Measurements from ENCODE around the gene OR1D5. TPM values are rescaled to one million over a fixed set of nuclear protein-coding genes. Genes with fewer than 3 reads are reported as not detected.
"Not testable (repeated sequence)": the region's sequence is repeated elsewhere in the genome, so short reads cannot be mapped to it uniquely, and the experiment has no call there.

The OR1D5 gene
- total RNA-seq, 1 donor from 2014 or later: not detected

GRCh38 chr17:3033741-3034577 is 29.4 kb downstream of the OR1D5 start:
- no peak for DNase-seq (ENCODE audit: low spot score)
- intact Hi-C loops (cut with DNase I): no loop called here

- intact Hi-C loops (cut with DNase I): no loop called here
- DNase-seq (ENCODE audit: low spot score): no peak
These were observed 30.2 kb downstream of the OR1D5 start for GRCh38 chr17:3033248-3033640.

DNA sequence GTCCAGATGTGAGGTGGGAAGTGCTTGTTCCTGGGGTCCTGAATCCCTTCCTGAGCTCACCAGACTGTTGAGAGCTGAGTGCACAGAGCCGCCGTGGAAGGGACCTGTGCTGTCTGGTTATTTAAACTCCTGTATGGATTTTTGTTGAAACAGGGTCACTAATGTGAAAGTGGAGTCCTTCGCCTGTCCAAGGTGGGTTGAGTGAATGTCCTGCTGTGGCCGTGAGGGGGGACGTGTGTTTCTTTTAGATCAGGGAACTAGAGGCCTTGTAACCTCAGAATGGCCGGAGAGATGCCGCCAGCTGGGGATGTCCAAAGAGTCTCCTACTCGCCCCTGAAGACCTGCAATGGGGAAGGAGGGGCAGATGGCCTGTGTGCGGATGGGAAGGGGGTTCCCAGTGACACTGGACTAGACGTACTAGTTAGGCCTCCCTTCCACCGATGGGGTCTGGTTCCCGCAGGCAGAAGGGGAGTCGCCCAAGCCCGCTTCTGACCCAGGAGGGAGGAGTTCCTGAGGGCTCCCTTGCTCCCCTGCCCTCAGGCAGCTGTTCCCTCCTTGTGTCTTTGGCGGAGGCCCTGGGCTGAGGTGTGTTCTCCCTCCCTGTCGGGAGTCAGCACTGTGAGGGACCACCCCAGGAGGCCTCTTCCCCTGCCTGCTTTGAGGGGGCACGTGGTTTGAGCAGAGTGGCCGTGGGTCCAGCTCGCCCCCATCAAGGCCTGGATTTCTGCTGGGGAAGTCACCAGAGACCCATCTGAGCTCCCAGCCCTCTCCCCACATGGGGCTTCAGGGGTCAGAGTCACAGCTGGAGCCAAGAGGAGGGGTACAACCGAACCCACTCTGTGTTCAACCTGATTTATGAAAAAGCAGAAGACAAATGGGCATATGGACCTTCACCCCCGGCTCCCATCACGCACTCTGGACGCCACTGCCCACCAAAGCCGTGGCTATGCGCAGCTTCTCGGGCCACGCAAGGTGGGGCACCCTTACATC is 30.9 kb downstream of the OR1D5 start:
- intact Hi-C loops (cut with DNase I): no loop called here

GRCh38 chr17:3030852-3031470 is 32.4 kb downstream of the OR1D5 start:
- intact Hi-C loops (cut with DNase I); DNase-seq (ENCODE audit: low spot score): not testable (repeated sequence)

More for the DNA sequence above, 30.9 kb downstream of the OR1D5 start:
- DNase-seq (ENCODE audit: low spot score): no peak

DNA sequence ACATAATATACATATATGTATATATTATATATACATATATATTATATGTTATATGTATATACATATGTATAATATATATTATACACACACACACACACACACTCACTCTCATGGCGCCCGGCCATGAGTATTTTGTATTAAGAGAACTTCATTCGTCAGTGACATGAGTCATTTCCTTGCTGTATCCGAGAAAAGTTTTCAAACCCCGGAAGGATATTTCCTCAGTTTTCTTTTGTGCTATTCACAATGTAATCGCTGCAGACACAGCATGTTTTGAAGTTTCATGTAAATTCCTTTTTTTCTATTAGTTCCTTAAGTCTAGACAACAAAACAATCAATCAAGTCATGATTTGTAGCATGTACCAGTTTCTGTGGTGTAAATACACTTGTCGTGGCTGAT is 33.3 kb downstream of the OR1D5 start:
- intact Hi-C loops (cut with DNase I): no loop called here
- no peak for DNase-seq (ENCODE audit: low spot score)

DNA sequence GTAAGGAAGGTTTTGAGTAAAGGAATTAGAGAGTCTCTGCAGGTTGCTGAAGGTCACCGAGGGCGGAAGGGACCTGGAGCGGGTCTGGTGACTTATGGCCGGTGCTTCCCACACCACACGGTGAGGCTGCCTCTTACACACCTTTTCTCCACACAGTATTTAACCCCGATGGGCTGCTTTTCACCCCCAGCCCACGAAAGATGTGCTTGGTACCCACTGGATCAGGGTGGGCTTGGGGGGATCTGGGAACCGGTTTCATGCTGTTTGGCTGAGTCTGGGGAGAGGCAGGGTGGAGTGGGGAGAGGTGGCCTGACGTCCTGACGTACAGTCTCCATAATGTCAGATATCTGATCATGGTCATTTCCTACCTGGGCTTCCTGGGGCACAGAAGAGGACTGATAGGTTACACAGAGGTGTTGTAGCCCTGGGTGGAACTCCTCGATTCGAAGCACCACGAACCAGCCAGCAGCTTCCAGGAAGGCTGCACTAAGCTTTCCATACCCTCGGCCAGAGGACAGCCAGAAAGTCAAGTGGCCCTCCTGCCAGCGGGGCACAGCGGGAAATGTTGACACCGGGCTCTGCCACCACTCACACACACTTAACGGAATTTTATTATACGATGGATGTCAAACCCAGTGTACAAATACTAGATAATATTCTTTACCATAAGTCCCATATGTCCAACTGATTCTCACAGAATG is 34.0 kb downstream of the OR1D5 start:
- DNase-seq (ENCODE audit: low spot score): peak; percentile 86
- intact Hi-C loops (cut with DNase I): loop anchor here (2.0 kb wide), 1 partner anchor 25 kb away; no protein-coding TSS in a partner anchor

- no peak for DNase-seq (ENCODE audit: low spot score)
These were observed 35.4 kb downstream of the OR1D5 start for GRCh38 chr17:3027786-3028532.

GRCh38 chr17:3026856-3027751 is 36.3 kb downstream of the OR1D5 start:
- peak; percentile 41 for DNase-seq (ENCODE audit: low spot score)
- intact Hi-C loops (cut with DNase I): no loop called here

More at GRCh38 chr17:3027786-3028532, 35.4 kb downstream of the OR1D5 start:
- intact Hi-C loops (cut with DNase I): loop anchor here (2.0 kb wide), 1 partner anchor 23 kb away; no protein-coding TSS in a partner anchor

- peak; percentile 38 for DNase-seq (ENCODE audit: low spot score)
These were observed 37.1 kb downstream of the OR1D5 start for GRCh38 chr17:3026125-3026855.

DNA sequence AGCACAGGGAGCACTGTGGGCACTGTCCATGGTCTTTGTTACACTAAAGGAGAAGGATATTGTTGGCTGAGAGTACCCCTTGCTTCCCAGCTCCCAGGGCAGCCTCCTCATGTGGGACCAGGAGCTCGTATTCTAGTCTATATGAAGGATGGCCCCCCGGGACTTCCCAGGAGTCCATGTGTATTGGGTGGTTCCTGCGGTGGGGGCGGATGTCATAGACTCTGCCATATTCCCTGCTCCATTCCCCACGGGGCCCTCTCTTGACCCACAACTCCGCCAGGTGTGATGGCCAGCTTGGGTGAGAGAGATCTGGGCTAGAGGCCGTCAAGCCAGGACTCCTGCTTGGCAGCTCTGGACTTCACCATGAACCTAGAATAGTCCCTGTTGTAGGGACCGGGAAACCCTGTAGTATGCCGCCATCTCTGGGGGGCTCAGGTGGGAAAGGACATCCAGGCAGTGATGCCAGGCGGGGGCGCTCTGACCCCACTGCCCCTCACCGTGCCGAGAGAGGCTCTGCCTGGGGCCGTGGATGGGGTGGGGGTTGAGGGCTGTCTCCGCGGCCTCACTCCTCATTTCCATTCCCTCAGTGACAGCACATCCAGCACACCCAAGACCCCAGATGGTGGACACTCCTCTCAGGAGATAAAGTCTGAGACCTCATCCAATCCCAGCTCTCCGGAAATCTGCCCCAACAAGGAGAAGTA is 37.8 kb downstream of the OR1D5 start:
- intact Hi-C loops (cut with DNase I): no loop called here

More at GRCh38 chr17:3026125-3026855, 37.1 kb downstream of the OR1D5 start:
- intact Hi-C loops (cut with DNase I): no loop called here

DNA sequence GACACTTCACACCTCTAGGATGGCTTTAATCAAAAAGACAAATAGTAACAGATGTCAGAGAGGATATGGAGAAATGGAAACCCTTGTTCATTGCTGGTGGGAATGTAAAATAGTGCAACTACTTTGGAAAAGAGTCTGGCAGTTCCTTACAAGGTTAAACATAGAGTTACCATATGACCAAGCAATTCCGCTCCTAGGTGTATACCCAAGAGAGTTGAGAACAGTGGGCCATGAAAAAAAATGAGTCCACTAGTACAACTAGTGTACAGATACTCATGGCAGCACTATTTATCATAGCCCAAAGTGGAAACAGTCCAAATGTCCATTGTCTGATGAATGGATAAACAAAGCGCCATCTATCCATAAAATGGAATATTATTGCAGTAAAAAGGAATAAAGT is 39.1 kb downstream of the OR1D5 start:
- no peak for DNase-seq (ENCODE audit: low spot score)
- intact Hi-C loops (cut with DNase I): no loop called here

More for the DNA sequence above, 37.8 kb downstream of the OR1D5 start:
- peak; percentile 31 for DNase-seq (ENCODE audit: low spot score)

GRCh38 chr17:3022197-3022596 is 41.2 kb downstream of the OR1D5 start:
- intact Hi-C loops (cut with DNase I): no loop called here
- no peak for DNase-seq (ENCODE audit: low spot score)

DNA sequence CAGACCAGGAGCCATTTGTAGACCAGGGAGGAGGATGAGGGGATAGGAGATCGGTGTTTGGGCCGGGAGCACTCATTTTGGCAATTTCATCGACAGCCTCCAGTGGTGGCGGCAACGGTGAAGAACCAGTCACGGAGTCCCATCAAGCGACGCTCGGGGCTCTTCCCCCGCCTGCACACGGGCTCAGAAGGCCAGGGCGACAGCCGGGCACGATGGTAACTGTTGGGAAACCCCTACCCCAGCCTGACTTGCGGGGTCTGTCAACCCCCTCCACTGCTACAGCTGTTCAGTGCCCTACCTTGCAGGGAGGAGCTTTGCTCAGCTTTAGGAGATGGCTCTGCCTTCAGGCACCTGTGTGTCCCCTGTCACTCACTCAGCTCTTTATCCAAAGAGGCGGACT is 43.0 kb downstream of the OR1D5 start:
- intact Hi-C loops (cut with DNase I): no loop called here
- DNase-seq (ENCODE audit: low spot score): no peak

DNA sequence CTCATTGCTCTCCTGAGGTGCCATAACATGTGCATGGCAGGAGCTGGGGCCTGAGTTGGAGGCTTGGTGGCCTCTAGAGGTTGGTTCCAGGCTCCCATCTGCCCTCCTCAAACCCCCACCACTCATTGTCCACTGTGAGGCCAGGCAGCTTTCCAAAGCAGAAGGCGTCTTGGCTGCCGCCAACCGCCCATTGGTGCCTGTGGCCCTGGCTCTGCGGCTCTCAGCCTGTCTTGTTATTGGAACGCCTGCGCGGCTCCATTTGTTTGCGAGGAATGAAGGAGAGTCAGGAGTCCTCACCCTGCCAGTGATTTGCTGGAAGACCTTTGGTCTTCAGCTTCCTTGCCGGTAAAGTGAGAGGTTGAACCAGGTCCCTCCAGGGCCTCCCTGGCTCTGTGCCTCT is 43.6 kb downstream of the OR1D5 start:
- intact Hi-C loops (cut with DNase I): no loop called here
- no peak for DNase-seq (ENCODE audit: low spot score)

- DNase-seq (ENCODE audit: low spot score): no peak
- intact Hi-C loops (cut with DNase I): no loop called here
These were observed 45.5 kb downstream of the OR1D5 start for GRCh38 chr17:3017936-3018335.

- DNase-seq (ENCODE audit: low spot score): no peak
- intact Hi-C loops (cut with DNase I): no loop called here
These were observed 47.5 kb downstream of the OR1D5 start for GRCh38 chr17:3015890-3016289.
